ENCODE results near the gene CELSR3. TPM values are rescaled to one million over a fixed set of nuclear protein-coding genes. Genes with fewer than 3 reads are reported as not detected.

The CELSR3 gene
- total RNA-seq, 1 donor = 1.7 TPM

GRCh38 chr3:48656061-48656840 lies 6.4 kb downstream of the CELSR3 start:
- peak; percentile 84 for DNase-seq (ENCODE audit: low read depth)
- TF ChIP-seq CTCF (IDR thresholded peaks at IDR 0.05; ENCODE audit: insufficient read depth, low read depth, low read length) = peak; percentile 59
- H3K4me3 ChIP-seq (ENCODE audit: low read depth, low read length) = peak overlapping the region; percentile 59

- no peak for DNase-seq (ENCODE audit: low read depth)
- peak overlapping the region; percentile 59 for H3K4me3 ChIP-seq (ENCODE audit: low read depth, low read length)
- no peak for TF ChIP-seq CTCF (IDR thresholded peaks at IDR 0.05; ENCODE audit: insufficient read depth, low read depth, low read length)
These were observed 7.1 kb downstream of the CELSR3 start for GRCh38 chr3:48655606-48656005.

DNA sequence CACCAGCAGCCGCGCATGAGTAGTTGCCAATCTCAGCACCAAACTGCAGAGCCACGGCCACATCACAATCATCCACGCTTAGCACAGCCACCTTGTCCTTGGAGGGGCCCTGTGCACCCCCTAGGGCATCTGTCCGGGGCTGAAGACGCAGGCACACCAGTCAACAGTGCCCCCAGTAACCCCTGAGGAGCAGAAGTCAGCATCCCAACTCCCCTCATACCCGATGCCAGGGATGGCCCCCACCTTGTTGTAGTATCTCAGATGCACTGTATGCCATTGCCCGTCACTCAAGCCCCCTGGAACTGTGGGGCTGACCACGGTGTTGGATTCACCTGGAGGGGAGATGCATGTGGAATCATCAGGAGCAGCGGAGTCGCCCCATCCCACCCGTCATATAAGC lies 7.6 kb downstream of the CELSR3 start:
- H3K4me3 ChIP-seq (ENCODE audit: low read depth, low read length) = no peak overlapping the region
- DNase-seq (ENCODE audit: low read depth) = no peak
- no peak for TF ChIP-seq CTCF (IDR thresholded peaks at IDR 0.05; ENCODE audit: insufficient read depth, low read depth, low read length)

GRCh38 chr3:48652923-48653715 lies 9.6 kb downstream of the CELSR3 start:
- no peak for TF ChIP-seq CTCF (IDR thresholded peaks at IDR 0.05; ENCODE audit: insufficient read depth, low read depth, low read length)
- DNase-seq (ENCODE audit: low read depth) = no peak
- no peak overlapping the region for H3K4me3 ChIP-seq (ENCODE audit: low read depth, low read length)

GRCh38 chr3:48651771-48652170 lies 10.9 kb downstream of the CELSR3 start:
- no peak overlapping the region for H3K4me3 ChIP-seq (ENCODE audit: low read depth, low read length)
- TF ChIP-seq CTCF (IDR thresholded peaks at IDR 0.05; ENCODE audit: insufficient read depth, low read depth, low read length) = no peak
- DNase-seq (ENCODE audit: low read depth) = no peak

- H3K4me3 ChIP-seq (ENCODE audit: low read depth, low read length) = no peak overlapping the region
- TF ChIP-seq CTCF (IDR thresholded peaks at IDR 0.05; ENCODE audit: insufficient read depth, low read depth, low read length) = no peak
- no peak for DNase-seq (ENCODE audit: low read depth)
These were observed 12.0 kb downstream of the CELSR3 start for GRCh38 chr3:48650723-48651122.

All from fibroblast of villous mesenchyme (primary cell).